ENCODE measurements around the gene PSMA8.

- TF ChIP-seq POLR2A (IDR thresholded peaks at IDR 0.05) (no peak), CTCF (IDR thresholded peaks at IDR 0.05) (no peak)
Observed at GRCh38 chr18:26225022-26225693, 91.5 kb downstream of the PSMA8 start.
